OCI-LY3 (cell line): ENCODE measurements around the gene ARVCF.

ENCODE experiments used
- H2AFZ ChIP-seq: fragments of 200-600, 300-600 bp; shearing (Covaris generic); 2 replicates; pipeline ENCODE4 v1.6.0; 2014; ENCODE audit warnings: antibody characterized with exemption, low read depth, low read length
- H3K27ac ChIP-seq: fragments of 200-600, 300-600 bp; sonication (generic); 2 replicates; pipeline ENCODE4 v1.5.1; 2014; ENCODE audit warnings: mild to moderate bottlenecking, low read length, moderate library complexity, mixed read lengths
- H3K27me3 ChIP-seq: fragments of 200-600, 300-600 bp; sonication (generic); 2 replicates; pipeline ENCODE4 v1.6.1; 2014; ENCODE audit warnings: low read depth, low read length, mixed read lengths
- H3K36me3 ChIP-seq: fragments of 200-600, 300-600 bp; sonication (generic); replicated peaks from 2 replicates; pipeline ENCODE3; 2014; ENCODE audit warnings: low read depth, low read length, mixed read lengths
- H3K4me1 ChIP-seq: fragments of 300-600, 200-600 bp; sonication (generic); 2 replicates; pipeline ENCODE4 v1.6.1; 2014; ENCODE audit warnings: low read length, mixed read lengths
- H3K4me2 ChIP-seq: fragments of 200-600, 300-600 bp; sonication (generic); 2 replicates; pipeline ENCODE4 v1.6.1; 2014; ENCODE audit warnings: low read length, mixed read lengths
- H3K4me3 ChIP-seq: fragments of 300-600, 200-600 bp; sonication (generic); 2 replicates; pipeline ENCODE4 v1.5.1; 2014; ENCODE audit warnings: antibody characterized with exemption, mild to moderate bottlenecking, low read length, moderate library complexity
- H3K79me2 ChIP-seq: fragments of 300-600, 200-600 bp; shearing (Covaris generic); 2 replicates; pipeline ENCODE4 v1.6.1; 2014; ENCODE audit warnings: mild to moderate bottlenecking, low read length, mixed read lengths
- H3K9ac ChIP-seq: fragments of 300-600, 200-600 bp; shearing (Covaris generic); 2 replicates; pipeline ENCODE4 v1.6.0; 2014; ENCODE audit warnings: mild to moderate bottlenecking, low read length, moderate library complexity
- H3K9me3 ChIP-seq: fragments of 200-600, 300-600 bp; shearing (Covaris generic); 2 replicates; pipeline ENCODE4 v1.6.1; 2014; ENCODE audit warnings: low read length, mixed read lengths; ENCODE audit not compliant: insufficient read depth
- H4K20me1 ChIP-seq: fragments of 200-600, 300-600 bp; sonication (generic); 2 replicates; pipeline ENCODE4 v1.6.1; 2016; ENCODE audit warnings: low read length, mixed read lengths; ENCODE audit not compliant: insufficient read depth
- EZH2phosphoT487 ChIP-seq: fragments of 200-600 bp; shearing (Covaris generic); IDR thresholded peaks from 2 replicates; pipeline ENCODE4 v1.6.1; 2018; ENCODE audit warnings: antibody characterized with exemption, mixed run types, low read depth
- TF ChIP-seq, protein P1 (sequence below): fragments of 200-600, 300-600 bp; sonication (generic); IDR thresholded peaks from 2 replicates; pipeline ENCODE4 v1.5.1; 2014; ENCODE audit warnings: antibody characterized with exemption, low read length, low read depth

The ARVCF gene

DNA sequence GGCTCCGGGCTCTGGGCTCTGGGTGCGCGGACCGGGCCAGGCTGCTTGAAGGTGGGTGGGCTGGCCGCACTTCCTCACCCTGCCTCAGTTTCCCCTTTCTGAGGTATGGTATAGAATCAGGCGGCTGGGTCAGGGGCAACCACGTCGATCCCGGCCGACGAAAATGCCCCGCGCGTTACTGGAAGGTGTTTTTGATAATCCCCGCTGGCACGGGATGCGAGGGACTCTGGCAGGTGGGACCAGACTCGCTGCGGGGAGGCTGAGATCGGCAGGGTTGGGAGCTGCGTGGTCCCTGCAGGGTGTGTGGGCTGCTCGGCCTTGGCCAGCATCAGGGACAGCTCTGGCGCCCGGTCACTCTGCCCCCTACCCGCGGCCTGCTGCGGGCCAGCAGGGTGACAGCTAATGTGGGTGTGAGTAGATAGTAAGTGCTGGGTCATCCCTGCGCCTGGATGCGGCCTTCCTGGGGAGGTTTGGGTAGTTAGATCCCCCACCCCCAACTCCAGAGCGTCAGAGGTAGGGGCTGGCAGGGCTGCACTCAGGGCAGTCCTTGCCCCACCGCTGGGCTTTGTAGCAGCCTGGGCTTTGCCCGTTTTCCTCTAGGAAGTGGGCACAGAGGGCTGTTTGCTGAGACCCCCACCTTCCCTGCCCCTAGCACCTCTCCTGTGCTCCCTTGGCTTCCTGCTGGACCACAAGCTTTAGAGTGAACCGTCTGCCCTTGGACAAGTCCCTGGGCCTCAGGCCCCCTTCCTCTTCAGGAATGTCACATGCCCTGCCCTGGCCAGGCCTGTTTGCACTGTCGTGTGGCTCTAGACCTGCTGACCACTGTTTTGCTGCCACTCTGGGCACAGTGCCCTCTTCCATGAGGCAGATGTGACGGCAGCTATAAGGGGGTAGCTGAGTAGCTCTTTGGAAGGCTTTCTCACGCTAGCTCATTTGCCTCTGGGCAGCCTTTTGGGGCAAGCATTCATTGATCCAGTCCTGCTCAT is 4.9 kb upstream of the ARVCF start:
- peak overlapping the region; percentile 99 for H3K4me2 ChIP-seq
- peaks cover 15% of the 10 kb centered on the region for H3K27me3 ChIP-seq
- H4K20me1 ChIP-seq: no peaks in the 10 kb centered on the region
- peaks cover 15% of the 10 kb centered on the region for H3K79me2 ChIP-seq
- no peak overlapping the region for H2AFZ ChIP-seq
- TF ChIP-seq, protein P1, sequence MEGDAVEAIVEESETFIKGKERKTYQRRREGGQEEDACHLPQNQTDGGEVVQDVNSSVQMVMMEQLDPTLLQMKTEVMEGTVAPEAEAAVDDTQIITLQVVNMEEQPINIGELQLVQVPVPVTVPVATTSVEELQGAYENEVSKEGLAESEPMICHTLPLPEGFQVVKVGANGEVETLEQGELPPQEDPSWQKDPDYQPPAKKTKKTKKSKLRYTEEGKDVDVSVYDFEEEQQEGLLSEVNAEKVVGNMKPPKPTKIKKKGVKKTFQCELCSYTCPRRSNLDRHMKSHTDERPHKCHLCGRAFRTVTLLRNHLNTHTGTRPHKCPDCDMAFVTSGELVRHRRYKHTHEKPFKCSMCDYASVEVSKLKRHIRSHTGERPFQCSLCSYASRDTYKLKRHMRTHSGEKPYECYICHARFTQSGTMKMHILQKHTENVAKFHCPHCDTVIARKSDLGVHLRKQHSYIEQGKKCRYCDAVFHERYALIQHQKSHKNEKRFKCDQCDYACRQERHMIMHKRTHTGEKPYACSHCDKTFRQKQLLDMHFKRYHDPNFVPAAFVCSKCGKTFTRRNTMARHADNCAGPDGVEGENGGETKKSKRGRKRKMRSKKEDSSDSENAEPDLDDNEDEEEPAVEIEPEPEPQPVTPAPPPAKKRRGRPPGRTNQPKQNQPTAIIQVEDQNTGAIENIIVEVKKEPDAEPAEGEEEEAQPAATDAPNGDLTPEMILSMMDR: no peak
- TF ChIP-seq EZH2phosphoT487: no peak
- H3K4me1 ChIP-seq: peaks cover 28% of the 10 kb centered on the region
- peak overlapping the region; percentile 86 for H3K4me3 ChIP-seq
- H3K27ac ChIP-seq: no peak overlapping the region
- no peaks in the 10 kb centered on the region for H3K36me3 ChIP-seq
- H3K9ac ChIP-seq: peak overlapping the region; percentile 81
- no peaks in the 10 kb centered on the region for H3K9me3 ChIP-seq

GRCh38 chr22:20020533-20021195 is 4.0 kb upstream of the ARVCF start, which contains the start of gene TANGO2:
Gene TANGO2 (plus strand): TSS chr22:20021110. CDS start chr22:20036799, 15,689 bp downstream.
- H3K27ac ChIP-seq: no peak within 1 kb of the TSS
- peaks cover 15% of the 10 kb centered on the region for H3K79me2 ChIP-seq
- H3K9me3 ChIP-seq: no peaks in the 10 kb centered on the region
- peaks cover 28% of the 10 kb centered on the region for H3K4me1 ChIP-seq
- H3K9ac ChIP-seq: peak within 1 kb of the TSS; percentile 81
- peak within 1 kb of the TSS; percentile 99 for H3K4me2 ChIP-seq
- H2AFZ ChIP-seq: 0 out of 2 replicates have a peak within 1 kb of the TSS, but pooled peaks have one; percentile 24
- no peaks in the 10 kb centered on the region for H3K36me3 ChIP-seq
- peaks cover 15% of the 10 kb centered on the region for H3K27me3 ChIP-seq
- no peaks in the 10 kb centered on the region for H4K20me1 ChIP-seq
- TF ChIP-seq EZH2phosphoT487: no peak
- TF ChIP-seq, protein P1: no peak
- peak within 1 kb of the TSS; percentile 86 for H3K4me3 ChIP-seq

DNA sequence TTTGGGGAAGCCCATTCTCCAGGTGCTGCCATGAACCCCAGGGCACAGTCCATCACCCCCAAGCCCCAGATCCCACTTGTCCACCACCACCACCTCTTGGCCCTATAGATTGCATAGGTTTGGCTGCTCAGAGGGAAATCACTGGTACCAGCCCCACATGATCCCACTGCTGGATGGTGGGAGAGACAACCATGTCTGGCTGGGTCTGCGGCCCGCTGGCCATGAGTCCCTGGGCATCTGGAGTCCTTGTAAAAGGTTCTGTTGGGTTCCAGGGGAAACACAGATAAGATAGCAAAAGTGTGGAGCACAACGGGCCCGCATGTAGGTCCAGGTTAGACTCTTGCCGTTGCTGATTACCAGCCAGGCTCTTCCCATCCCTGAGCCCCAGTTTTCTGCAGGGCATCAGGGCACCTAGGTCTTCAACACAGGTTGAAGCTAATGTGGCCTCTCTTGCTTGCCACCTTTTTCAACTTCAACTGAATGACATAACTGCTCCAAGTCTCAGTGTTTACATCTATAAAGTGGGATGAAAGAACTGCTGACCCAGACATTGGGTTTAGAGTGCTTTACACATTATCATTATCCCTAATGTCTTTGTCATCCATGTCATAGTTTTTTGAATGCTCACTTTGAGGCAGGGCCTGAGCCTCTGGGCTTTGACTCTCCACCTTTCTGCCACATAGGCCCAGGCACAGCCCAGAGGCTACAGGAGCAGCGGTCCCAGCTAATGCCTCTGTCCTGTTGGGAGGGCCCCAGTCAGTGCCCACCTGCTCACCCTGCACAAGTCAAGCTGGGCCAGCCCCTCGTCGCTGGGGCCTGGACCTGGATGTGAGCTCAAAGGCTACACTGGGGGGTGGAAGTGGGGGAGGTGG is 3.3 kb upstream of the ARVCF start:
- Histone ChIP-seq H3K27me3 (peaks cover 15% of the 10 kb centered on the region), H3K27ac (no peak overlapping the region), H3K79me2 (peaks cover 15% of the 10 kb centered on the region), H3K9me3 (no peaks in the 10 kb centered on the region), H3K36me3 (no peaks in the 10 kb centered on the region), H3K4me3 (peak overlapping the region; percentile 79), H4K20me1 (no peaks in the 10 kb centered on the region), H3K9ac (peak overlapping the region; percentile 79), H3K4me2 (peak overlapping the region; percentile 86), H2AFZ (0 out of 2 replicates have a peak overlapping the region, but pooled peaks have one; percentile 24), H3K4me1 (peaks cover 28% of the 10 kb centered on the region)
- no peak for TF ChIP-seq EZH2phosphoT487

DNA sequence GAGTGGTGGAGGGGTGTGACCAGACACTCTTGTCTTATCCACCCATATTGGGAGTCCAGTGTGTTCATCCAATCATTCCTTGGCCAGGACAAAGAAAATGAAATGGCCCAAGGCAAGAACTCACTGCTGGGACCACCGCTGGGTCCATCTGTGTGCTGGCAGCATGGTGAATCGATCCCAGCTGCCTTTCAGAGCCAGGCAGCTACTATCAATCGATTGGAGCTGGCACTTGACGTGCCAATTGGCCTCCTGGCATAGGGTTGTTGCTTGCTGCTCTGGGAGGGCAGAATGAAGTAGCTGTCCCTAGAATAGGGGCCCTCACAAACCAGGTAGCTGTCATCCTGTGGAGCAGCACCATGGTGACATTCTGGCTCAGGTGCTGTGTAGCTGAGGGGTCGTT is 1.4 kb upstream of the ARVCF start:
- Histone ChIP-seq H3K9ac (no peak overlapping the region), H2AFZ (no peak overlapping the region), H4K20me1 (no peaks in the 10 kb centered on the region), H3K9me3 (no peaks in the 10 kb centered on the region), H3K27me3 (peaks cover 15% of the 10 kb centered on the region), H3K4me2 (no peak overlapping the region), H3K4me3 (no peak overlapping the region), H3K36me3 (no peaks in the 10 kb centered on the region), H3K27ac (no peak overlapping the region), H3K79me2 (peaks cover 15% of the 10 kb centered on the region), H3K4me1 (peaks cover 24% of the 10 kb centered on the region)
- TF ChIP-seq, protein P1: no peak
- no peak for TF ChIP-seq EZH2phosphoT487
